K562 (cell line): Measurements from ENCODE around the gene HPN. TPM values are rescaled to one million over a fixed set of nuclear protein-coding genes. Genes with fewer than 3 reads are reported as not detected.

Experiments used
- BRCA1 ChIP-seq, 2 experiments: fragments of 450-650 bp in 1 of 2; sonication (generic) in 1 of 2; formaldehyde crosslinking in 1 of 2; IDR thresholded peaks; 2 replicates each; pipeline versions ENCODE4 v1.5.0 to v1.6.1; 2017 to 2020; ENCODE audit warnings: mild to moderate bottlenecking in 1 of 2, missing genetic modification reagents in 1 of 2
- BRD9 ChIP-seq: fragments of 450-650 bp; IDR thresholded peaks from 2 replicates; pipeline ENCODE4 v1.6.1; 2018; ENCODE audit warnings: low read depth; ENCODE audit not compliant: partially characterized antibody
- CBFA2T3 ChIP-seq: fragments of 450-650 bp; IDR thresholded peaks from 2 replicates; pipeline ENCODE4 v1.6.1; 2017
- CEBPB ChIP-seq: fragments of 450-650 bp; IDR thresholded peaks from 2 replicates; pipeline ENCODE4 v1.6.1; 2016; ENCODE audit warnings: missing genetic modification characterization, missing compliant biosample characterization
- CSDE1 ChIP-seq, 2 experiments: fragments of 450-650 bp; IDR thresholded peaks; 2 replicates each; pipeline ENCODE4 v1.6.1; 2016; ENCODE audit warnings: mild to moderate bottlenecking in 1 of 2
- HEY1 ChIP-seq: fragments of 250-450 bp; sonication (Bioruptor Pico); IDR thresholded peaks from 2 replicates; pipeline ENCODE4 v1.5.0; 2020; ENCODE audit warnings: mild to moderate bottlenecking, moderate library complexity, borderline replicate concordance
- HSF4 ChIP-seq: fragments of 250-450 bp; sonication (Bioruptor Pico); IDR thresholded peaks from 2 replicates; pipeline ENCODE4 v2.1.2; 2022; ENCODE audit warnings: mild to moderate bottlenecking, moderate library complexity, borderline replicate concordance
- MYBL2 ChIP-seq, 2 experiments: fragments of 450-650 bp in 1 of 2; sonication (generic) in 1 of 2; formaldehyde crosslinking in 1 of 2; IDR thresholded peaks; 2 replicates each; pipeline versions ENCODE4 v1.6.1 to v1.8.1; 2017 to 2022; ENCODE audit warnings: borderline replicate concordance in 1 of 2, inconsistent platforms in 1 of 2, low read depth in 1 of 2, mild to moderate bottlenecking in 1 of 2, missing genetic modification reagents in 1 of 2, moderate library complexity in 1 of 2
- MYC ChIP-seq, 2 experiments: fragments of 250-450 bp in 1 of 2; sonication (Bioruptor Pico) in 1 of 2; IDR thresholded peaks; 2 replicates each; pipeline versions ENCODE4 v1.5.1 to v1.6.1; 2012 to 2021; ENCODE audit warnings: low read depth in 2 of 2, borderline replicate concordance in 1 of 2, improper control_type of control experiment in 1 of 2, low read length in 1 of 2, mild to moderate bottlenecking in 1 of 2, moderate library complexity in 1 of 2
- NCOA1 ChIP-seq: fragments of 450-650 bp; IDR thresholded peaks from 2 replicates; pipeline ENCODE4 v1.6.1; 2016; ENCODE audit warnings: low read depth
- NCOA4 ChIP-seq: fragments of 450-650 bp; IDR thresholded peaks from 2 replicates; pipeline ENCODE4 v1.6.1; 2018; ENCODE audit warnings: mild to moderate bottlenecking; ENCODE audit not compliant: partially characterized antibody
- NR3C1 ChIP-seq: sonication (generic); formaldehyde crosslinking; IDR thresholded peaks from 2 replicates; pipeline ENCODE4 v1.8.1; 2022; ENCODE audit warnings: missing genetic modification reagents
- POLR2AphosphoS2 ChIP-seq: IDR thresholded peaks from 2 replicates; pipeline ENCODE4 v1.6.1; 2012; ENCODE audit warnings: low read length, improper control_type of control experiment
- POLR2AphosphoS5 ChIP-seq: IDR thresholded peaks from 2 replicates; pipeline ENCODE4 v1.6.1; 2011; ENCODE audit warnings: mild to moderate bottlenecking, low read depth, low read length, moderate library complexity; ENCODE audit not compliant: control insufficient read depth, insufficient read depth
- TRIM25 ChIP-seq: fragments of 450-650 bp; IDR thresholded peaks from 2 replicates; pipeline ENCODE4 v1.7.0; 2016; ENCODE audit warnings: borderline replicate concordance
- ZBTB49 ChIP-seq: sonication (generic); formaldehyde crosslinking; IDR thresholded peaks from 2 replicates; pipeline ENCODE4 v1.8.0; 2022; ENCODE audit warnings: missing genetic modification reagents, mild to moderate bottlenecking, borderline replicate concordance
- ZC3H8 ChIP-seq: fragments of 450-650 bp; IDR thresholded peaks from 2 replicates; pipeline ENCODE4 v1.6.1; 2017
- ZFP1 ChIP-seq: fragments of 450-650 bp; formaldehyde crosslinking; IDR thresholded peaks from 2 replicates; pipeline ENCODE4 v1.4.0; 2020; ENCODE audit warnings: mild to moderate bottlenecking, mixed read lengths
- ZFP36 ChIP-seq: fragments of 150-350 bp; IDR thresholded peaks from 2 replicates; pipeline ENCODE4 v1.6.1; 2018; ENCODE audit warnings: low read length, low read depth; ENCODE audit not compliant: partially characterized antibody
- ZNF217 ChIP-seq: sonication (generic); formaldehyde crosslinking; IDR thresholded peaks from 2 replicates; pipeline ENCODE4 v1.8.0; 2022; ENCODE audit warnings: mild to moderate bottlenecking, missing genetic modification reagents
- ZNF445 ChIP-seq: fragments of 250-450 bp; sonication (Bioruptor Pico); IDR thresholded peaks from 2 replicates; pipeline ENCODE4 v1.4.0; 2020; ENCODE audit warnings: low read depth, mild to moderate bottlenecking, moderate library complexity
- polyA plus RNA-seq, 8 experiments: library from polyadenylated mRNA; depleted of rRNA in 4 of 8; stranded (reverse) in 5 of 8; unstranded in 3 of 8; fragments of >200 nt; fragmentation: Nextera tagmentation in 2 of 8; fragmentation: Illumina TruSeq in 1 of 8; extraction: Ambion mirVana in 2 of 8; extraction: Trizol in 1 of 8; gene quantifications; 2 replicates each; pipeline versions ENCODE4 v1.2.1 to v1.2.3, GENCODE V29; 2011 to 2014; ENCODE audit warnings: inconsistent platforms in 1 of 8, missing spikeins in 1 of 8
- total RNA-seq, 7 experiments: library from RNA; depleted of rRNA in 6 of 7; stranded (reverse); fragments of >200 nt in 6 of 7; fragmentation: Illumina TruSeq in 2 of 7; extraction: Trizol in 2 of 7; gene quantifications; 2 replicates each; pipeline versions ENCODE4 v1.2.1 to v1.2.3, GENCODE V29; 2011 to 2021; ENCODE audit warnings: low replicate concordance in 1 of 7
- TF ChIP-seq, protein P1 (sequence below), 3 experiments: IDR thresholded peaks in 2 of 3; conservative IDR thresholded peaks in 1 of 3; 2 replicates each; pipeline ENCODE4 v1.5.1; 2011 to 2012; ENCODE audit warnings: low read length in 3 of 3, mild to moderate bottlenecking in 3 of 3, control low read depth in 2 of 3, improper control_type of control experiment in 1 of 3, inconsistent platforms in 1 of 3, low read depth in 1 of 3, mixed read lengths in 1 of 3, moderate library complexity in 1 of 3; ENCODE audit not compliant: insufficient read depth in 2 of 3

HPN gene
- total and polyA plus RNA-seq, 9 of the 15 experiments (the other 6 are each of a cell fraction or from before 2014, with no cell fraction given) = 0.10 to 0.20 TPM; not detected in 7

DNA sequence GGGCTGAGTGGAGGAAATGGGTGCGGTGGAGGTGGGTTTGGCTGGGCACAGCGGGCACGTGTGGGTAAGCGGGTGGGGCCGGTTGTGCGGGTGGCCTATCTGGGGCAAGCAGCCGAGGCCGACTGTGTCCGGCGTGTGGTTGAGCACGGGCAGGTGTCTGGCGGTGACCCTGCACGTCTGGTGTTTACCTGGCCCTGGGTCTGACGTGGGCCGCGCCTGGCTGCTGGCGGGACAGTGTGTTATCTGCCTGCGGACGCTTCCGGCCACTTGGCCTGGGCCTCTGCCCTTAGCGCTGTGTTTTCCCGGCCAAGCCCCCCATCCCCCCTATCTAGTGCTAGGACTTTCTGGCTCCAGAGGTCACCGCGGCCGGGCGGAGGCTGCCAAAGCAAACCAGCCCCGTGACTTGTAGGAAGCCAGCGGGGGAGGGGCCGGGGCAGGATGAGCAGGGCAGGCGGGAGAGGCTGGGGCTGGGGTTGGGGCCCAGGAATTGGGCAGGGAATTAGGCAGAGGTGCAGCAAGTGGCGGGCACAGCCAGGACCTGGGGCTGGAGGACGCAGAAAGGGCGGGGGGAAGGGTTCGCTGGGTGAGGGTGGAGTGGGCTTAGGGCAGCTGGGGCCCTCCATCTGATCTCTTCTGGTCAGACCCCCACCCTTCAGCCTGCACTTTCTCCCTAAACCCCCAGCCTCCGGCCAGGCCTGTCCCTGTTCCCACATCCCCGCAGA lies 534 bp upstream of the HPN start (continued):
- TF ChIP-seq ZBTB49 (CRISPR knock-in tag) = no peak
- no peak for TF ChIP-seq TRIM25
- TF ChIP-seq CSDE1 (IDR thresholded peaks at IDR 0.05) = no peak
- TF ChIP-seq POLR2AphosphoS5 = peak; percentile 31; the same call in 1 of the 2 replicates
- TF ChIP-seq NCOA4 = no peak
- TF ChIP-seq BRCA1 (IDR thresholded peaks at IDR 0.05) = no peak
- TF ChIP-seq BRCA1 (CRISPR knock-in tag; IDR thresholded peaks at IDR 0.05) = no peak
- no peak for TF ChIP-seq ZFP36
- TF ChIP-seq CBFA2T3 = peak; percentile 88
- TF ChIP-seq NCOA1 = peak; percentile 75; the same call in 1 of the 2 replicates
- TF ChIP-seq ZFP1 (CRISPR knock-in tag) = no peak
- TF ChIP-seq BRD9 = peak; percentile 29
- peak; percentile 63 for TF ChIP-seq MYC (IDR thresholded peaks at IDR 0.05; ENCODE audit: low read depth, low read length)
- TF ChIP-seq MYC (CRISPR knock-in tag; IDR thresholded peaks at IDR 0.05; ENCODE audit: borderline replicate concordance, low read depth) = no peak
- TF ChIP-seq CEBPB (tag) = no peak
- no peak for TF ChIP-seq NR3C1
- TF ChIP-seq ZC3H8 = no peak
- TF ChIP-seq, protein P1, sequence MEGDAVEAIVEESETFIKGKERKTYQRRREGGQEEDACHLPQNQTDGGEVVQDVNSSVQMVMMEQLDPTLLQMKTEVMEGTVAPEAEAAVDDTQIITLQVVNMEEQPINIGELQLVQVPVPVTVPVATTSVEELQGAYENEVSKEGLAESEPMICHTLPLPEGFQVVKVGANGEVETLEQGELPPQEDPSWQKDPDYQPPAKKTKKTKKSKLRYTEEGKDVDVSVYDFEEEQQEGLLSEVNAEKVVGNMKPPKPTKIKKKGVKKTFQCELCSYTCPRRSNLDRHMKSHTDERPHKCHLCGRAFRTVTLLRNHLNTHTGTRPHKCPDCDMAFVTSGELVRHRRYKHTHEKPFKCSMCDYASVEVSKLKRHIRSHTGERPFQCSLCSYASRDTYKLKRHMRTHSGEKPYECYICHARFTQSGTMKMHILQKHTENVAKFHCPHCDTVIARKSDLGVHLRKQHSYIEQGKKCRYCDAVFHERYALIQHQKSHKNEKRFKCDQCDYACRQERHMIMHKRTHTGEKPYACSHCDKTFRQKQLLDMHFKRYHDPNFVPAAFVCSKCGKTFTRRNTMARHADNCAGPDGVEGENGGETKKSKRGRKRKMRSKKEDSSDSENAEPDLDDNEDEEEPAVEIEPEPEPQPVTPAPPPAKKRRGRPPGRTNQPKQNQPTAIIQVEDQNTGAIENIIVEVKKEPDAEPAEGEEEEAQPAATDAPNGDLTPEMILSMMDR (IDR thresholded peaks at IDR 0.05 in 2 of 3, conservative IDR thresholded peaks at IDR 0.05 in 1 of 3; ENCODE audit: insufficient read depth in 2 of 3, low read depth in 1 of 3, low read length in 3 of 3) = no peak
- no peak for TF ChIP-seq ZNF445 (CRISPR knock-in tag)
- TF ChIP-seq HEY1 (CRISPR knock-in tag) = no peak
- TF ChIP-seq MYBL2 (IDR thresholded peaks at IDR 0.05; ENCODE audit: low read depth) = no peak
- no peak for TF ChIP-seq MYBL2 (CRISPR knock-in tag; IDR thresholded peaks at IDR 0.05; ENCODE audit: borderline replicate concordance)
- no peak for TF ChIP-seq ZNF217 (CRISPR knock-in tag)
- no peak for TF ChIP-seq POLR2AphosphoS2
- no peak for TF ChIP-seq HSF4
